Thyroid gland (tissue), 4 donors: ENCODE results near the gene BTBD9.

ENCODE experiments used
- CTCF ChIP-seq, 6 experiments: fragments of 200-600 bp in 3 of 6; fragments of 450-650 bp in 3 of 6; sonication (generic) in 3 of 6; IDR thresholded peaks; one replicate each; pipeline ENCODE4 v1.5.1; 2016 to 2019; ENCODE audit warnings: antibody characterized with exemption in 6 of 6, mild to moderate bottlenecking in 2 of 6, inconsistent platforms in 1 of 6, moderate library complexity in 1 of 6
- POLR2A ChIP-seq, 2 donors: fragments of 450-650 bp; IDR thresholded peaks; one replicate each; pipeline ENCODE4 v1.6.1; 2017; ENCODE audit warnings: antibody characterized with exemption in 2 of 2, mild to moderate bottlenecking in 2 of 2, moderate library complexity in 1 of 2

- TF ChIP-seq POLR2A (IDR thresholded peaks at IDR 0.05) = no peak
- TF ChIP-seq CTCF (IDR thresholded peaks at IDR 0.05) = no peak
Measured at GRCh38 chr6:38355519-38355918, 284.2 kb downstream of the BTBD9 start.
